ENCODE measurements around the gene MYOD1.

The MYOD1 gene

GRCh38 chr11:17702876-17703275, 16.5 kb upstream of the MYOD1 start:
- DNase-seq (ENCODE audit: insufficient read length, low spot score) = no peak
- no peak for TF ChIP-seq CTCF (IDR thresholded peaks at IDR 0.05; ENCODE audit: insufficient read depth, missing control alignments)
- FAIRE-seq = no peak

GRCh38 chr11:17703951-17704350, 15.4 kb upstream of the MYOD1 start:
- no peak for FAIRE-seq
- no peak for TF ChIP-seq CTCF (IDR thresholded peaks at IDR 0.05; ENCODE audit: insufficient read depth, missing control alignments)
- DNase-seq (ENCODE audit: insufficient read length, low spot score) = no peak

- FAIRE-seq = no peak
- TF ChIP-seq CTCF (IDR thresholded peaks at IDR 0.05; ENCODE audit: insufficient read depth, missing control alignments) = no peak
- no peak for DNase-seq (ENCODE audit: insufficient read length, low spot score)
Measured at GRCh38 chr11:17707830-17708229, 11.5 kb upstream of the MYOD1 start.

- no peak for TF ChIP-seq CTCF (IDR thresholded peaks at IDR 0.05; ENCODE audit: insufficient read depth, missing control alignments)
- DNase-seq (ENCODE audit: insufficient read length, low spot score) (no peak), FAIRE-seq (no peak)
Measured at GRCh38 chr11:17711836-17712235, 7.5 kb upstream of the MYOD1 start.

- DNase-seq (ENCODE audit: insufficient read length, low spot score) (no peak), FAIRE-seq (no peak)
- TF ChIP-seq CTCF (IDR thresholded peaks at IDR 0.05; ENCODE audit: insufficient read depth, missing control alignments) = no peak
Measured at GRCh38 chr11:17713851-17714250, 5.5 kb upstream of the MYOD1 start.

- no peak for DNase-seq (ENCODE audit: insufficient read length, low spot score)
- peak; percentile 16 for TF ChIP-seq CTCF (IDR thresholded peaks at IDR 0.05; ENCODE audit: insufficient read depth, missing control alignments)
- FAIRE-seq = no peak
Measured at GRCh38 chr11:17714356-17714854, 5.0 kb upstream of the MYOD1 start.

GRCh38 chr11:17714870-17715269, 4.5 kb upstream of the MYOD1 start:
- FAIRE-seq (no peak), DNase-seq (ENCODE audit: insufficient read length, low spot score) (no peak)
- no peak for TF ChIP-seq CTCF (IDR thresholded peaks at IDR 0.05; ENCODE audit: insufficient read depth, missing control alignments)
